B cell (primary cell): ENCODE data around the gene ITGB3. TPM values are rescaled to one million over a fixed set of nuclear protein-coding genes. Genes with fewer than 3 reads are reported as not detected.

Experiments used
- ATAC-seq: fragments of 200-7000 bp; cut with Tn5 transposase; one replicate; pipeline ENCODE4 v1.10.0; 2021; ENCODE audit warnings: low read depth, mild to moderate bottlenecking, moderate number of reproducible peaks, moderate library complexity
- CTCF ChIA-PET: fragments of 350-600 bp; sonication (Branson Sonifier 250); formaldehyde crosslinking; loops from one replicate; lab custom pipeline; 2021; ENCODE audit warnings: antibody characterized with exemption, inconsistent platforms; lab: Charles Lee
- POLR2A ChIA-PET: fragments of 350-600 bp; sonication (Branson Sonifier 250); formaldehyde crosslinking; loops from one replicate; lab custom pipeline; 2021; ENCODE audit warnings: antibody characterized with exemption; lab: Charles Lee
- DNase-seq: peaks from one replicate; pipeline ENCODE4 v3.0.0; 2013
- H2AFZ ChIP-seq: 2 replicates; pipeline ENCODE4 v1.6.1; 2012; ENCODE audit warnings: mild to moderate bottlenecking, low read depth, low read length; ENCODE audit not compliant: insufficient read depth, poor library complexity, severe bottlenecking
- H3K27ac ChIP-seq, 2 donors: 1 replicate in 1 of 2; 2 replicates in 1 of 2; pipeline ENCODE4 v1.5.1; 2012 to 2013; ENCODE audit warnings: low read length in 2 of 2, mild to moderate bottlenecking in 2 of 2, moderate library complexity in 1 of 2
- H3K27me3 ChIP-seq, 4 experiments: fragments of 200-600 bp in 1 of 4; sonication (generic) in 1 of 4; replicated peaks in 1 of 4; 1 replicate in 2 of 4; 2 replicates in 2 of 4; pipeline versions ENCODE4 v1.6.1 to v1.7.0; 2013 to 2016; ENCODE audit warnings: low read length in 3 of 4, mild to moderate bottlenecking in 2 of 4, mixed read lengths in 1 of 4, moderate library complexity in 1 of 4; ENCODE audit not compliant: insufficient read depth in 4 of 4, control insufficient read depth in 3 of 4; ENCODE audit errors: control extremely low read depth in 1 of 4
- H3K36me3 ChIP-seq, 2 experiments: replicated peaks in 1 of 2; 1 replicate in 1 of 2; 2 replicates in 1 of 2; pipeline versions ENCODE4 v1.6.1 to v1.7.1; 2013; ENCODE audit warnings: low read length in 1 of 2; ENCODE audit not compliant: insufficient read depth in 2 of 2, control insufficient read depth in 1 of 2; ENCODE audit errors: control extremely low read depth in 1 of 2, extremely low read depth in 1 of 2
- H3K4me1 ChIP-seq, 2 donors: fragments of 200-600 bp in 1 of 2; sonication (generic) in 1 of 2; 1 replicate in 1 of 2; 2 replicates in 1 of 2; pipeline versions ENCODE4 v1.5.1 to v1.6.1; 2013 to 2017; ENCODE audit warnings: low read length in 2 of 2; ENCODE audit not compliant: control insufficient read depth in 2 of 2, insufficient read depth in 2 of 2
- H3K4me2 ChIP-seq: replicated peaks from 2 replicates; pipeline ENCODE3; 2012; ENCODE audit warnings: mild to moderate bottlenecking, low read depth, low read length; ENCODE audit not compliant: poor library complexity, severe bottlenecking
- H3K4me3 ChIP-seq, 5 experiments: fragments of 200-600 bp in 1 of 5; sonication (generic) in 1 of 5; 1 replicate in 3 of 5; 2 replicates in 2 of 5; pipeline versions ENCODE4 v1.5.1 to v1.7.0; 2011 to 2016; ENCODE audit warnings: low read length in 4 of 5, mild to moderate bottlenecking in 4 of 5, low read depth in 2 of 5, control low read depth in 1 of 5, moderate library complexity in 1 of 5; ENCODE audit not compliant: insufficient read depth in 1 of 5; ENCODE audit errors: control extremely low read depth in 1 of 5, extremely low read depth in 1 of 5
- H3K79me2 ChIP-seq: fragments of 200-600 bp; sonication (generic); one replicate; pipeline ENCODE4 v1.6.0; 2016; ENCODE audit warnings: low read length; ENCODE audit not compliant: control insufficient read depth, insufficient read depth
- H3K9ac ChIP-seq: fragments of 200-600 bp; sonication (generic); 2 replicates; pipeline ENCODE4 v1.6.1; 2017; ENCODE audit warnings: mild to moderate bottlenecking, low read length, moderate library complexity
- H3K9me3 ChIP-seq, 3 donors: one replicate each; pipeline versions ENCODE4 v1.6.1 to v1.7.1; 2013; ENCODE audit warnings: low read length in 2 of 3; ENCODE audit not compliant: control insufficient read depth in 2 of 3, insufficient read depth in 1 of 3; ENCODE audit errors: control extremely low read depth in 1 of 3
- H4K20me1 ChIP-seq: 2 replicates; pipeline ENCODE4 v1.6.0; 2012; ENCODE audit warnings: mild to moderate bottlenecking, low read length; ENCODE audit not compliant: insufficient read depth, control insufficient read depth, poor library complexity, severe bottlenecking
- H3K27ac Mint-ChIP-seq: one replicate; pipeline ENCODE4 v1.8.0; 2021; ENCODE audit warnings: mixed read lengths
- H3K27me3 Mint-ChIP-seq: one replicate; pipeline ENCODE4 v1.8.0; 2021; ENCODE audit warnings: mixed read lengths
- H3K4me1 Mint-ChIP-seq: one replicate; pipeline ENCODE4 v1.8.0; 2021; ENCODE audit warnings: mixed read lengths
- H3K4me3 Mint-ChIP-seq: one replicate; pipeline ENCODE4 v1.8.0; 2021; ENCODE audit warnings: mixed read lengths
- H3K9me3 Mint-ChIP-seq: one replicate; pipeline ENCODE4 v1.8.0; 2022; ENCODE audit warnings: mixed read lengths; ENCODE audit not compliant: insufficient read depth
- EZH2 ChIP-seq: IDR thresholded peaks from 2 replicates; pipeline ENCODE4 v1.6.1; 2012; ENCODE audit warnings: borderline replicate concordance, low read depth, mild to moderate bottlenecking, moderate library complexity, low read length; ENCODE audit not compliant: insufficient read depth, poor library complexity, severe bottlenecking
- WGBS: methylation state at CpG from one replicate; pipeline ENCODE4 v1.1.5; 2013; ENCODE audit warnings: missing lambda C conversion rate; ENCODE audit not compliant: insufficient coverage; 5-methylcytosine and 5-hydroxymethylcytosine counted together
- intact Hi-C: fragments of 100-400 bp; cut with micrococcal nuclease; formaldehyde crosslinking; loops from one replicate; pipeline ENCODE4 v1.10.0; 2022
- polyA plus RNA-seq: library from polyadenylated mRNA; depleted of rRNA; stranded (reverse); fragments of >200 nt; gene quantifications from 2 replicates; pipeline ENCODE4 v1.2.3, GENCODE V29; 2012
- total RNA-seq, 2 donors: library from RNA; stranded (reverse); fragments of 120-200 nt in 1 of 2; gene quantifications; 1 replicate in 1 of 2; 2 replicates in 1 of 2; pipeline versions ENCODE4 v1.2.3 to v1.2.4, GENCODE V29; 2013 to 2022
- TF ChIP-seq, protein P1 (sequence below): fragments of 200-600 bp; IDR thresholded peaks from one replicate; pipeline ENCODE4 v1.8.0; 2022; ENCODE audit warnings: antibody characterized with exemption, mild to moderate bottlenecking

The ITGB3 gene
- total and polyA plus RNA-seq, 2 donors (not counting 1 experiment from before 2014, with no cell fraction given): 0.07 to 11.4 TPM

DNA sequence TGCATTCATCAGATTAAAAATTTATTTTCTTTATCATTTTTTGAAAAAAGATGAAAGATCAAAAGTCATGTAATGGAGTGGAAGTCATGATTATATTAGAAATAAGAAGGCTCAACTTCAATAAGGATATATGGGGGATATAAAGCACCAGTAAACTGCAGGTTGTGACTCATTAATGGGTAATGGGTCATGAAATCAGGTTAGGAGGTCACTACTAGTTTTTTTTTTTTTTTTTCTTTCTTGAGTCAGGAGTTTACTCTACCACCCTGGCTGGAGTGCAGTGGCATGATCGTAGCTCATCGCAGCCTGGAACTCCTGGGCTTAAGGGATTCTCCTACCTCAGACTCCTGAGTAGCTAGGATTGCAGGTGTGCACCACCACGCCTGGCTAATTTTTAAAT is 84.4 kb downstream of the ITGB3 start:
- H3K27me3 ChIP-seq: no peaks in the 10 kb centered on the region
- no peaks in the 10 kb centered on the region for H3K79me2 ChIP-seq
- Mint-ChIP-seq H3K9me3 (no peaks in the 10 kb centered on the region), H3K27ac (no peak overlapping the region), H3K27me3 (no peaks in the 10 kb centered on the region), H3K4me3 (no peak overlapping the region), H3K4me1 (no peaks in the 10 kb centered on the region)
- H3K36me3 ChIP-seq: peaks cover 3 to 43% of the 10 kb centered on the region in 2 experiments
- ATAC-seq (no peak), DNase-seq (no peak)
- no peak overlapping the region for H3K9ac ChIP-seq
- H3K4me2 ChIP-seq: no peak overlapping the region
- 100% methylated on average over 2 of the region's 3 CpGs for WGBS
- H3K27ac ChIP-seq: no peak overlapping the region
- ChIA-PET CTCF (interaction anchor here (0.6 to 3.0 kb wide), 3 partner anchors 22 to 278 kb away, joined by 3 to 10 read pairs (median 4); no protein-coding TSS in a partner anchor), POLR2A (no interaction called here)
- intact Hi-C loops: no loop called here
- no peak overlapping the region for H3K4me3 ChIP-seq
- no peak overlapping the region for H2AFZ ChIP-seq
- no peaks in the 10 kb centered on the region for H4K20me1 ChIP-seq
- TF ChIP-seq, protein P1, sequence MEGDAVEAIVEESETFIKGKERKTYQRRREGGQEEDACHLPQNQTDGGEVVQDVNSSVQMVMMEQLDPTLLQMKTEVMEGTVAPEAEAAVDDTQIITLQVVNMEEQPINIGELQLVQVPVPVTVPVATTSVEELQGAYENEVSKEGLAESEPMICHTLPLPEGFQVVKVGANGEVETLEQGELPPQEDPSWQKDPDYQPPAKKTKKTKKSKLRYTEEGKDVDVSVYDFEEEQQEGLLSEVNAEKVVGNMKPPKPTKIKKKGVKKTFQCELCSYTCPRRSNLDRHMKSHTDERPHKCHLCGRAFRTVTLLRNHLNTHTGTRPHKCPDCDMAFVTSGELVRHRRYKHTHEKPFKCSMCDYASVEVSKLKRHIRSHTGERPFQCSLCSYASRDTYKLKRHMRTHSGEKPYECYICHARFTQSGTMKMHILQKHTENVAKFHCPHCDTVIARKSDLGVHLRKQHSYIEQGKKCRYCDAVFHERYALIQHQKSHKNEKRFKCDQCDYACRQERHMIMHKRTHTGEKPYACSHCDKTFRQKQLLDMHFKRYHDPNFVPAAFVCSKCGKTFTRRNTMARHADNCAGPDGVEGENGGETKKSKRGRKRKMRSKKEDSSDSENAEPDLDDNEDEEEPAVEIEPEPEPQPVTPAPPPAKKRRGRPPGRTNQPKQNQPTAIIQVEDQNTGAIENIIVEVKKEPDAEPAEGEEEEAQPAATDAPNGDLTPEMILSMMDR: no peak
- no peak for TF ChIP-seq EZH2
- no peaks in the 10 kb centered on the region for H3K9me3 ChIP-seq
- H3K4me1 ChIP-seq: no peaks in the 10 kb centered on the region

DNA sequence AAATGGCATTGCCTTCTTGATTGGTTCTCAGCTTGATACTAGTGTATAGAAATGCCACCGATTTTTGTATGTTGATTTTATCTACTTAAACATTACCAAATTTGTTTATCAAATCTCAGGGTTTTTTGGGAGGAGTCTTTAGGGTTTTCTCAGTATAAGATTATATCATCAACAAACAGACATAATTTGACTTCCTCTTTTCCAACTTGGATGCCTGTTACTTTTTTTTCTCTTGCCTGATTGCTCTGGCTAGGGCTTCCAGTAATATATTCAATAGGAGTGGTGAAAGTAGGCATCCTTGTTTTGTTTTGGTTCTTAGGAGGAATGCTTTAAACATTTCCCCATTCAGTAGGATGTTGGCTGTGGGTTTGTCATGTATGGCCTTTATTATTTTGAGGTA is 99.2 kb downstream of the ITGB3 start:
- Histone ChIP-seq H4K20me1 (no peaks in the 10 kb centered on the region), H3K79me2 (no peaks in the 10 kb centered on the region), H3K4me3 (no peak overlapping the region), H3K9me3 (no peaks in the 10 kb centered on the region), H2AFZ (no peak overlapping the region), H3K9ac (no peak overlapping the region), H3K27me3 (no peaks in the 10 kb centered on the region), H3K4me1 (no peaks in the 10 kb centered on the region), H3K4me2 (no peak overlapping the region), H3K36me3 (peaks cover 2 to 5% of the 10 kb centered on the region in 2 experiments), H3K27ac (no peak overlapping the region)
- POLR2A ChIA-PET: interaction anchor here (0.6 kb wide), 1 partner anchor 298 kb away, joined by 4 read pairs; no protein-coding TSS in a partner anchor
- Mint-ChIP-seq H3K9me3 (no peaks in the 10 kb centered on the region), H3K27me3 (no peaks in the 10 kb centered on the region), H3K4me3 (no peak overlapping the region), H3K27ac (no peak overlapping the region), H3K4me1 (peaks cover 7% of the 10 kb centered on the region)
- CTCF ChIA-PET: no interaction called here
- TF ChIP-seq, protein P1: no peak
- TF ChIP-seq EZH2: no peak
- DNase-seq (no peak), ATAC-seq (no peak)
- no CpG with 5 or more reads among the region's 1 CpG for WGBS
- intact Hi-C loops: no loop called here
